Keratinocyte (primary cell): Measurements from ENCODE around the gene APP. TPM values are rescaled to one million over a fixed set of nuclear protein-coding genes. Genes with fewer than 3 reads are reported as not detected.

ENCODE experiments used
- DNase-seq: peaks from one replicate; pipeline ENCODE4 v3.0.0-alpha.2; 2011; ENCODE audit warnings: low read depth, missing footprints, low spot score
- FAIRE-seq: peaks from 2 replicates; lab custom pipeline; 2011; peaks lifted over from hg19 to GRCh38; lab: Jason Lieb, UNC
- H2AFZ ChIP-seq: 2 replicates; pipeline ENCODE4 v1.6.0; 2012; ENCODE audit warnings: low read length, control low read depth, inconsistent platforms; ENCODE audit not compliant: control insufficient read depth
- H3K27ac ChIP-seq: 2 replicates; pipeline ENCODE4 v1.5.1; 2011; ENCODE audit warnings: low read length; ENCODE audit not compliant: control insufficient read depth, insufficient read depth
- H3K27me3 ChIP-seq: 3 replicates; pipeline ENCODE4 v1.6.0; 2011; ENCODE audit warnings: low read length; ENCODE audit not compliant: control insufficient read depth, insufficient read depth; ENCODE audit errors: extremely low read depth
- H3K36me3 ChIP-seq, 2 experiments: 2 replicates in 1 of 2; 3 replicates in 1 of 2; pipeline ENCODE4 v1.5.1; 2011; ENCODE audit warnings: low read length in 2 of 2, mild to moderate bottlenecking in 1 of 2; ENCODE audit not compliant: control insufficient read depth in 2 of 2, insufficient read depth in 2 of 2; ENCODE audit errors: extremely low read depth in 1 of 2
- H3K4me1 ChIP-seq: 3 replicates; pipeline ENCODE4 v1.5.1; 2011; ENCODE audit warnings: low read length; ENCODE audit not compliant: control insufficient read depth, insufficient read depth; ENCODE audit errors: extremely low read depth
- H3K4me2 ChIP-seq: 3 replicates; pipeline ENCODE4 v1.6.0; 2011; ENCODE audit warnings: low read depth, low read length; ENCODE audit not compliant: control insufficient read depth, insufficient read depth; ENCODE audit errors: extremely low read depth
- H3K4me3 ChIP-seq, 3 experiments: fragments of 200-600 bp in 1 of 3; sonication (generic) in 1 of 3; 2 replicates in 2 of 3; 3 replicates in 1 of 3; pipeline ENCODE4 v1.5.1; 2011 to 2016; ENCODE audit warnings: low read length in 3 of 3, mild to moderate bottlenecking in 3 of 3, control low read depth in 2 of 3, inconsistent platforms in 1 of 3, low read depth in 1 of 3, mixed read lengths in 1 of 3, mixed run types in 1 of 3, moderate library complexity in 1 of 3; ENCODE audit not compliant: control insufficient read depth in 2 of 3, insufficient read depth in 2 of 3; ENCODE audit errors: extremely low read depth in 1 of 3
- H3K79me2 ChIP-seq: 2 replicates; pipeline ENCODE4 v1.6.0; 2012; ENCODE audit warnings: low read length; ENCODE audit not compliant: control insufficient read depth, insufficient read depth
- H3K9ac ChIP-seq: 3 replicates; pipeline ENCODE4 v1.6.0; 2011; ENCODE audit warnings: low read length; ENCODE audit not compliant: control insufficient read depth, insufficient read depth; ENCODE audit errors: extremely low read depth
- H3K9me1 ChIP-seq: 3 replicates; pipeline ENCODE4 v1.6.0; 2011; ENCODE audit warnings: low read length; ENCODE audit not compliant: control insufficient read depth, insufficient read depth; ENCODE audit errors: extremely low read depth
- H3K9me3 ChIP-seq: 2 replicates; pipeline ENCODE4 v1.5.1; 2012; ENCODE audit warnings: low read depth, low read length; ENCODE audit not compliant: control insufficient read depth
- H4K20me1 ChIP-seq: 3 replicates; pipeline ENCODE4 v1.6.0; 2011; ENCODE audit warnings: low read length; ENCODE audit not compliant: control insufficient read depth, insufficient read depth; ENCODE audit errors: extremely low read depth
- EZH2 ChIP-seq: IDR thresholded peaks from one replicate; pipeline ENCODE4 v1.6.1; 2012; ENCODE audit warnings: inconsistent platforms, mild to moderate bottlenecking, low read length, moderate library complexity
- dilution Hi-C: fragments of 300-500 bp; cut with MboI; formaldehyde crosslinking; loops from one replicate; pipeline ENCODE4 v1.7.0; 2020; ENCODE audit warnings: low sequenced_read_pairs; ENCODE audit not compliant: extremely low pct_ligation_motif_present
- polyA plus RNA-seq, 5 experiments: library from polyadenylated mRNA; depleted of rRNA in 3 of 5; stranded (reverse) in 3 of 5; stranded (forward) in 1 of 5; unstranded in 1 of 5; fragments of >200 nt; gene quantifications; 1 replicate in 1 of 5; 2 replicates in 3 of 5; 3 replicates in 1 of 5; pipeline versions ENCODE4 v1.2.1 to v1.2.3, GENCODE V29; 2011 to 2012; ENCODE audit warnings: missing spikeins in 2 of 5, low read depth in 1 of 5, low replicate concordance in 1 of 5
- TF ChIP-seq, protein P1 (sequence below), 3 experiments: IDR thresholded peaks in 1 of 3; conservative IDR thresholded peaks in 1 of 3; optimal IDR thresholded peaks in 1 of 3; 2 replicates in 2 of 3; 3 replicates in 1 of 3; pipeline versions ENCODE3 to v1.5.1; 2011; ENCODE audit warnings: low read length in 3 of 3, mild to moderate bottlenecking in 3 of 3, moderate library complexity in 2 of 3, control low read depth in 1 of 3, inconsistent platforms in 1 of 3; ENCODE audit not compliant: insufficient read depth in 2 of 3; ENCODE audit errors: extremely low read depth in 1 of 3

The APP gene
- polyA plus RNA-seq, 1 donor (not counting 4 experiments of a cell fraction or from before 2014, with no cell fraction given): 1,015 TPM

DNA sequence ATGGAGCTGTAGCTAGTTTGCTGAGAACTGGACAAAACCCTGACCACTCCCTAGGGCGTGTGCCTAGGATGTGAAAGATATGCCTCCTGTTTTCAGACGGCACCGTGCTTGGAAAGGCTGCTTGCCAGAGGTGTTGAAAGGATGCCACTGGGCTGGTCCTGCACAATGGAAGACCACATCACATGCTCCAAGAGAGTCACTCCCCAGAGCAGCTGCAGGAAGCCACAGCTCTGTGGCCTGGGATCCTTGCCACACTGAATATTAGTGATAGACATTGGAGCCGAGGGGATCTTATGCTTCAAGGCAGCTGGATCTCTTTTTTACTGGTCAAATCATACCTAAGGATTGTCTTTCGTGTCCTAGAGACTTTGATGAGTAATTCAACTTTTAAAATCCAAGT, 6.6 kb upstream of the APP start:
- H3K9ac ChIP-seq: no peak overlapping the region
- H3K9me1 ChIP-seq: no peaks in the 10 kb centered on the region
- no peak for DNase-seq
- no peaks in the 10 kb centered on the region for H3K27me3 ChIP-seq
- H3K4me2 ChIP-seq: no peak overlapping the region
- no peak overlapping the region for H3K27ac ChIP-seq
- no peak overlapping the region for H2AFZ ChIP-seq
- H3K79me2 ChIP-seq: no peaks in the 10 kb centered on the region
- no peak overlapping the region for H3K4me3 ChIP-seq
- FAIRE-seq: no peak
- no peak for TF ChIP-seq EZH2
- TF ChIP-seq, protein P1, sequence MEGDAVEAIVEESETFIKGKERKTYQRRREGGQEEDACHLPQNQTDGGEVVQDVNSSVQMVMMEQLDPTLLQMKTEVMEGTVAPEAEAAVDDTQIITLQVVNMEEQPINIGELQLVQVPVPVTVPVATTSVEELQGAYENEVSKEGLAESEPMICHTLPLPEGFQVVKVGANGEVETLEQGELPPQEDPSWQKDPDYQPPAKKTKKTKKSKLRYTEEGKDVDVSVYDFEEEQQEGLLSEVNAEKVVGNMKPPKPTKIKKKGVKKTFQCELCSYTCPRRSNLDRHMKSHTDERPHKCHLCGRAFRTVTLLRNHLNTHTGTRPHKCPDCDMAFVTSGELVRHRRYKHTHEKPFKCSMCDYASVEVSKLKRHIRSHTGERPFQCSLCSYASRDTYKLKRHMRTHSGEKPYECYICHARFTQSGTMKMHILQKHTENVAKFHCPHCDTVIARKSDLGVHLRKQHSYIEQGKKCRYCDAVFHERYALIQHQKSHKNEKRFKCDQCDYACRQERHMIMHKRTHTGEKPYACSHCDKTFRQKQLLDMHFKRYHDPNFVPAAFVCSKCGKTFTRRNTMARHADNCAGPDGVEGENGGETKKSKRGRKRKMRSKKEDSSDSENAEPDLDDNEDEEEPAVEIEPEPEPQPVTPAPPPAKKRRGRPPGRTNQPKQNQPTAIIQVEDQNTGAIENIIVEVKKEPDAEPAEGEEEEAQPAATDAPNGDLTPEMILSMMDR (optimal IDR thresholded peaks at IDR 0.05 in 1 of 3, IDR thresholded peaks at IDR 0.05 in 1 of 3, conservative IDR thresholded peaks at IDR 0.05 in 1 of 3; ENCODE audit: extremely low read depth in 1 of 3, insufficient read depth in 2 of 3, low read length in 3 of 3): no peak
- no peaks in the 10 kb centered on the region for H4K20me1 ChIP-seq
- dilution Hi-C loops: no loop called here
- peaks cover 7% of the 10 kb centered on the region for H3K4me1 ChIP-seq
- H3K36me3 ChIP-seq: no peaks in the 10 kb centered on the region
- no peaks in the 10 kb centered on the region for H3K9me3 ChIP-seq

DNA sequence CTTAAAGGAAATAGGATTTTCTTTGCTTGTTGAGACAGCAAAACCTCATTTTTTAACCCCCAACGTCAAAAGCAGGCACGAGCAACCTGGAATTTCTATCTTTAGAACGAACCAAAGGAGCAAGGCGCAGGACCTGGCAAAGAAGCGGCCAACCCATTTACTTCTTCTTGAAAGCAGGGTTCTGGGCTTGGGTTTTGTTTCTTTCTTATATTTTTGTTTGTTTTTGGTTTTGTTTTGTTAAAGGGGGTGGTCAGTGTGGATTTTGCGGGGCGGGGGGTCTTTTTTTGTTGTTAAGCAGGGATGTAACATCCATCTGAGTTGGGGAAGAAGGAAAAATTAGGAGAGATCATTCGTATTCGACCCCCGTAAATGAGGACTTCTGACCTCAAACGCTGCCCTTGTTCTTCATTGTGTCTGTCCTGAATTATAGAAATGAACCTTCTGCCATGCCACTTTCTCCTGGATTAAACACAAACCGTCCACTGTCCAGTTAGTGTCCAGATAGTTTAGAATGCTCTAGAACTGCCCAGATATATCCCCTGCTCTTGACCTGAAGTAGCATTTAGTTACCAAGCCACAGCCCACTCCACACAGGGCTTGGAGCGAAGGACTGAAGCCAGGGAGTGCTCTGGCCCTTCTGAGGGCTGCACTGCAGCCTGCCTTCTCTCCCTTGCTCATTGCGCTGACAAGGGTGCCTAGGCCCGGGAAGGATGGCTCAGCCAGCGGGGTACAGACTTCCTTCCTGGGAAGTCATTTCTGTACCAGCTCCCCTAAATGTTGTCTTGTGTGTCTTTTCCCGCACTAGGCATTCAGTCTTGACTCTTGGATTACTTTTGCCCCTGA, 909 bp upstream of the APP start:
- H4K20me1 ChIP-seq: peaks cover 12% of the 10 kb centered on the region
- FAIRE-seq: no peak
- dilution Hi-C loops: loop anchor here (25.0 kb wide), 1 partner anchor 216 kb away; no protein-coding TSS in a partner anchor
- no peaks in the 10 kb centered on the region for H3K27me3 ChIP-seq
- no peak for TF ChIP-seq EZH2
- H3K9me3 ChIP-seq: no peaks in the 10 kb centered on the region
- H2AFZ ChIP-seq: peak overlapping the region; percentile 94
- H3K4me3 ChIP-seq: peak overlapping the region; percentile 89 to 98 (median 97)
- peaks cover 22% of the 10 kb centered on the region for H3K4me1 ChIP-seq
- H3K79me2 ChIP-seq: peaks cover 41% of the 10 kb centered on the region
- peaks cover 3 to 4% of the 10 kb centered on the region in 2 experiments for H3K36me3 ChIP-seq
- H3K9me1 ChIP-seq: no peaks in the 10 kb centered on the region
- H3K4me2 ChIP-seq: peak overlapping the region; percentile 89
- H3K27ac ChIP-seq: peak overlapping the region; percentile 85
- H3K9ac ChIP-seq: peak overlapping the region; percentile 93
- no peak for DNase-seq
